Hypothalamus (tissue), 51 donors: ENCODE results near the gene GLIS1.

ENCODE experiments used
- DNase-seq, 51 donors: peaks; one replicate each; lab custom pipeline; 2025; lab: John Stamatoyannopoulos, UW

GLIS1 gene

DNA sequence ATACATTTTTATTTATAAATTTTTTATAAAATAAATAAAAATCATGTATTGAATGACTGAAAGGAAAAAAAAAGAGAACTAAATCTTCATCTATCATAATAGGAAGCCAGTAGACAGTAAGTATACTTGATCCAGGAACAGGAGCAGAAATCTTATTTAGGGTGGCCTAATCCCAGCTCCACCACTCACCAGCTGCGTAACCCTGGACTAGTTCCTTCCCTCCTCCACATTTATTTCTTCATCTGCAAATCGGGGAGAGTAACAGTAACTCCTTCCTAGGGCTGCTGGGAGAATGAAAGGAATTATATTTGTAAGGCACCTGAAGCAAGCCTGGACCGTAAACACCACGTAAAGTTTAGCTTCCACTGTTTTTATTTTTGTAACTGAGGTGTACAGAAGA is 17.9 kb downstream of the GLIS1 start:
- DNase-seq, result no peak

DNA sequence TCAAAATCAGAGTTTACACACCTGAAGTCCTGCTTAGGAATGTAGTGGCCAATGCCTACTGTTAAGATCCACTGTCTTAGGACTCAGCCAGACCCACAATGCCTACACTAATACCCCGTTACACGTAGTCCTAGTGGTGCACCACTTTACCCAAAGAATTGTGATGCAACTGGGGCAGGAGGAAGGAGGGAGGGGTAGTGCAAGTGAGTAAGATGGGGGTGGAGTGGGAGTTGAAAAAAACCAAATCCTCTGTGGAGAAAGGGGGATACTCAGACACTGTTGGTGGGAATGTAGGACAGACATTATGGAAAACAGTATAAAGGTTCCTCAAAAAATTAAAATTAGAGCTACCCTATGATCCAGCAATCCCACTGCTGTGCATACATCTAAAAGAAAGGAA is 19.5 kb downstream of the GLIS1 start:
- DNase-seq, result no peak

DNA sequence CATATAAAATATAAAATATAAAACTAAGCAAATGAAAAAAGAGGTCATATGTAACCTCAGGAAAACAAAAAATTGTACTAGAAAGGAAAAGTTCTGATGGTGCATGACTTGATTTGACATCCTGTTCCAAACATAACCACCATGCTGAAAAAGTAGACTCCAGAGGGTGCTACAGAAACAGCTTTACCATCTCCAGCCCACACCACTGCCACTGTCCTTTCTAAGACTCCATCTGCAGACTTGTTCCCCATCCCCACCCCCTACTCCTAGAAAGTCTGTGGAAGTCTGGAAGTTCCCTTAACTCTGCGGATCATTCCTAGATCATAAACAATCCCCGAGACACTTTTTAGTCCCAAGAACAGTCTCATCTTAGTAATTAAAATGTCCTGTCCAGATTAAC is 20.5 kb downstream of the GLIS1 start:
- DNase-seq, result no peak

DNA sequence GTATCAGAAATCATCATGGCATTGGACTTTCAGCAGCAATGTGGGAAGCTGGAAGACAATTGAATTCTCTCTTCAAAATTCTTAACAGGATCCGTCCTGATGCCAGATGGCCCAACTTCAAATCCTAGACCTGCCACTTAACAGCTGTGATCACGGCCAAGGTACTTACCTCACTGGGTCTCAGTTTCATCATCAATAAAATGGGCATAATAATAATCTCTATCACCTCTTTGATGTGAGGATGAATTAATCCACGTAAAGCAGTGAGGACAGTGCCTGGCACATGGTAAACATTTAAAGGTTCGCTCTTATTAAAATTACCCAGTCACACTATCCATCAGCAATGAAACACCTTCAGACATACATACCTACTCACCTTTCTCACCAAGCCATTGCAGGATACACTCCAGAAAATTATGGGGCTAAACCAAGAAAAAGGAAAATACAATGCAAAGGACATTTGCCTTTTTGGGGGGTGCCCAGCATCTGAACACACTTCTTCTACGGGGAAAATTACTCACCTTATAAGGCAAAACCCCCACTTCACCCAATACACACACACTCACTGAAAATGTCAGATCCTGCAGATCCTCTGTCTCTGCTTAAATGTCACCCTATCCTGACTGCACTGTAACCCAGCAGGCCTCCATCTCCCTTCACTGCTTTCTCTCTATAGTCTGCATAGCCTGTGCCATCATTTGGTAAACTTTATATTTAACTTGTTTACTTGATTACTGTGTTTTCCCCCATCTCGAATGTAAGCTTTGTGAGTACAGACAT is 21.7 kb downstream of the GLIS1 start:
- DNase-seq, result no peak

DNA sequence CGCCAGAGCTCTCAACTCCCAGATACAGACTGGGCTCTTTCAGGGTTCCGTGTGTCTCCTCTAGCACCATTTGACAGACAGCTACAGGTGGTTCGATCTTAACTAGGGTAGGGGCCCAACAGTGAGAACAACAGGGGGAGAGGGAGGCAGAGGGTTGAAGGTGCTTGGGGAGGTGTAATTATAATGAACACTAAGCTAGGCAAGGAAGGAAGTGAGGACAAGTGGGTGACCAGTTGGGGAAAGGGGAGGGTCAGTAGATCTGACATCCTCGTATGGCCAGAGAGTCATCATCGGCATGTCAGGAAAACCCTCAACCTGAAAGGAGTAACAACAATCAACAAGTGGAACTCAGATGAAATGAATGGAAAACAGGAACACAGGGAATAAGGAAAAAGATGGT is 22.8 kb downstream of the GLIS1 start:
- no peak for DNase-seq

DNA sequence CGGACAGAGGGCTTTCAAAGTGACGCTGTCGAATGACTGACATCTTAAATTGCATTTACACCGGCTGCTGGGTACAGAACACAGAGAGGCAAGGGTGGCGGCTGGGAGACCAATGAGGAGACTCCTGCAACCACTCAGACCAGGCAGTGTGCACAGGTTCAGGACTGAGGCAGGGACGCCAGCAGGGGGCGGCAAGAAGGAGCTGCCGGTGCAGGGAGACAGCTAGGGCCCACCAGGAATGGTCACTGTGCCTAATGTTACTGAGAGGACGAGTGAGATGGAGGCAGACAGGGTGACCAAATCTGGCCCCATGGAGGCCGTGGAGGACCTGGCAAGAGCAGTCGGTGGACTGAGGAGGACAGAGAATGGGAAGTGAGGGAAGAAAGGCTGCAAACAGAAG is 23.5 kb downstream of the GLIS1 start:
- no peak for DNase-seq

DNA sequence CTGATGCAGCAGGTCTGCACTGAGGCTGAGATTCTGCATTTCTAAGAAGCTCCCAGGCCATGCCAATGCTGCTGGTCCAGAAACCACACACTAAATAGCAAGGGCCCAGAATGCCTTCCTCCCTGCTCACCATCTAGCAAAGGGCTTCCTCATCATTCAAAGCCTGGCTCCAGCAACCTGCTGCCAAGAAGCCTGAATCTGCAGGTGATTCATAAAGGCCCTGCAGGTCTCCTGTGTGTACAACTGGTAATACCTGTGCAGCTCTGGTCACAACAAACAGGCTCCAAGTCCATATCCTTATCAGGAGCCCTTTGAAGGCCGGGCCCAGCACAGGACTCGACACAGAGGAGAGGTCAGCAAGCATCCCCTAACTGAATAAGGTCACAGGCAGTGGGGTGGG is 26.7 kb downstream of the GLIS1 start:
- DNase-seq, result no peak

DNA sequence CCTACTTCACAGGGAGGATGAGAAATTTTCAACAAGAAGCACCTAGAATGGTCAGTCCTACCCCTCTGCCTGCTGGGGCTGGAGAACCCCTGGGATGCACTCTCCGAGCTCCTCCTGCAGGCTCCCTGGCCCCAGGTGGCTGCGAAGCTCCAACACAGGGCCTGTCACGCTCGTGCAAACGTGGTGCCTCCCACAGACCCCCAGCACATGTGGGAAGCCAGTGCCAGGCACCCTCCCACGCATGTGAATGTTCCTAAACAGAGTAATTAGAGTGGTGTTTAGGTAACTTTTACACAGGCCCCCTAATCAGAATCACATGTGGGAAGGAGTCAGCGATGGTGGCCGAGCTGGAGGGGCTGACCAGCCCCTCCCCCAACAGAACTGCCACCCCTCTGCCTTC is 28.4 kb downstream of the GLIS1 start:
- DNase-seq, result no peak

DNA sequence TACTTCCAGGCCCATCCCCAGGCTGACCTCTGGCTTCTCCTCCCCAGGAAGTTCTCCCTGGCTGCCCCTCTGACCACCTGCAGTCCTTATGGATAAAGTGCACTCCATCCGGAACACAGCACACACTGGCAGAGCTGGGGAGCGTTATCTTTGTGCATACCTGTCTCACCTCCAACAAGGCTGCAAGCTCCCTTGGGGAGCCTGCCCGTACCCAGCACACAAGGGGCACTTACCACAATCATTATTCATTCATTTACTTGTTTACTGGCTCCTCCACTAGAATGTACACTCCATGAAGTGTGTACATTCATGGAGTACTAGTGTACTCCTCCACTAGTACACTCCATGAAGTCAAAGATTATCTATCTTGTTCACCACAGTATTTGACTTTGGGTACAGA is 30.3 kb downstream of the GLIS1 start:
- no peak for DNase-seq

DNA sequence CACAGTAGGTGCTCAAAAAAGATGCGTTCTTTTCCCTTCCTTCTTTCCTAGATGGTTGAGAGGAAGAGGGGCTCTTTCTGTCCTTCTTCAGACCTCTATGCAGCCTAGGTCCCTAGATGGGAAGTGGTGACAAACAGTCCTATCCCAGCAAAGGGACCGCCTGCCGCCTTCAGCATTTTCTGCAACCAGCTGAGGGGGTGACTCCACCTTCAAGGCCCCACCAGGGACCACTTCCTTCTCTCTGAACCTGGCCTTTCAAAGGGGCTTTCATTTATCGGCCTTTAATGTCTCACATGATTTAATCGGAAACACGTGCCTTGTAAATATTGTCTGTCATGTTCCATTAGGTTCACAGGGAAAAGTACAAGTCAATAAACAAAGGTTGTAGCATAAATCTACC is 32.6 kb downstream of the GLIS1 start:
- no peak for DNase-seq

DNA sequence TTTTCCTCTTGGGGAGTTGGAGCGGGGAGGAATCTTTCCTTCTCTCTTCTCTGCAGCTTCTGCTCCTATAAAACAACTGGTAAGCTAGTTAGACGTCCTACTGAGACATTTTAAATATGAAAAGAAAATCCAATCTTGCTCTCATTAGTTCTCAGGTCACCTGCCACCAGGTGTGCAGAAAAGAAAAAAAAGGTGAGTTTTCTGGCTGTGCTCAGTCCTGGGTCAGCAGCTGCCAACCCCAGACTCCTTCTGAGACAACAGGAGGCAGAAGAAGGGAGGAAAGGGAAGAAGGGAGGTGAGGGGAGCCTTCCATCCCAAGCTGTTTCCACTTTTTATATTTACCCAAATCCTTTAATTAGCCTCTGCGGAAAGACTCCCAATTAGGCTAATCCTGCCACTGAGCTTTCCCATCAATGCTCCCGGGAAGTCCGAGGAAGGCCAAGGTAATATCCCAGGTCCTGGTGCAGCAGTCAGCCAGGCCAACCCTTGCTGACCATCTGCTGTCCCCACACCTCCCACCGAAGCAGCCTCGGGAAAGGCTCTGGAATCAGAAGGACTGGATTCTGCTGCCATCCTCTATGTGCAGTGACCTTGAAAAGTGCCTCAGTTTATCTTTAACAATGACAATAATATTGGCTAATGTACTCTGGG is 33.4 kb downstream of the GLIS1 start:
- DNase-seq, result no peak

DNA sequence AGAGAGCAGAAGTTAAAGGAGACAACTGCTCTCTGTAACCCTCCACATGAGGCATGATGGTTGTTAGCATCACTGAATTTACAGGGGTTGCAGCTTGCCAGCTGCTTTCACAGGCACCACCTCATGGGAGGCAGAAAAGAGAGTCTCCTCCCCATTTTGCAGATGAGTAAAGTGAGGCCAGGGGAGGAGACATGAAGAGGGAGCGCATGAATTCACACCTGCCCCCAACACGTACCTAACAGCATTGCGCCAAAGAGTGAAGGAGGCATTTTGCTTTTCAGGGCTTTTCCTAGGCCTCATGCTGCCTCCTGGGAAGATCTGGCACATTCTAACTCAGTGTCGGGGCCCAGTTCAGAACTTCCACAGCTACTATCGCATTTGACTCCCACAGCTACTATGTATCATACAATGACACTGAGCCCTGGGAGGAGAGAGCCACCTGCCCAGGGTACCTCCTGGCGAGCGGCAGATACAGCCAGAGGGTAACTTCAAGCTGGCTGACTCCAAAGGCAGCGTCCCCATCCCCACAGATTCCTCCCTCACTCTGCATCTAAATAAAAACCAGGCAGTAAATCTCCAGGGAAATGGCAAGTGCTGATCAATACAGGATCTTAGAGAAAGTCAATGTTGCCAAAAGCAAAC is 34.0 kb downstream of the GLIS1 start:
- DNase-seq, result no peak

DNA sequence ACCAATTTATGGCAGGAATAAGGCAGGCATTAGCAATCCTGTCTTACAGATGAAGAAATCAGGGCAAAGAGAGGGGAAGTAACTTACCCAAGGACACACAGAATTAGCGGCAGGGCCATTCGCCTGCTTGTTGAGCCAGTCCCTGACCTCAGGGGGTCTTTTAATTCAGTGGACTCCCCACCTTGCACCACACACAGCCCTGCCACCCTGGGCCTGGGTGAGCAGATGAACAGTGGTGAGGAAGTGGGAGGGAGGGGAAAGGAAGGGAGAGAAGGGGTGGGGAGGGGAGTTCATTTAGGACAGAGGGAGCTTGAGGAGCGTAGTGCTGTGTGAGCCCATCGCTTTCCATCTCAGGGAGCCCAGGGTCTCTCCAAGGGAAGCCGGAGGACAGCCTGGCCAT is 34.7 kb downstream of the GLIS1 start:
- DNase-seq, result no peak

DNA sequence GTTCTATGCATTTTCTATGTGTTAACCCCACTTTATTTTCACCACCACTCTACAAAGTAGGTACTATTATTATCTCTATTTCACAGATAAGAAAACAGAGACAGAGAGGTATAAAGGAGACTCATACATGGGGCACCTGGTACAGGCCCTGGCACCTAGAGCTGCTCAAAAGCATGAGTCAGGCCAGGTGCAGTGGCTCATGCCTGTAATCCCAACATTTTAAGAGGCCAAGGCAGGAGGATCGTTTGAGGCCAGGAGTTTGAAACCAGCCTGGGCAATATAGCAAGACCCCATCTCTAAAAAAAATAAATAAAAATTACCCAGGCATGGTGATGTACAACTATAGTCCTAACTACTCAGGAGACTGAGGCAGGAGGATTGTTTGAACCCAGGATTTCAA is 35.8 kb downstream of the GLIS1 start:
- DNase-seq, result no peak

DNA sequence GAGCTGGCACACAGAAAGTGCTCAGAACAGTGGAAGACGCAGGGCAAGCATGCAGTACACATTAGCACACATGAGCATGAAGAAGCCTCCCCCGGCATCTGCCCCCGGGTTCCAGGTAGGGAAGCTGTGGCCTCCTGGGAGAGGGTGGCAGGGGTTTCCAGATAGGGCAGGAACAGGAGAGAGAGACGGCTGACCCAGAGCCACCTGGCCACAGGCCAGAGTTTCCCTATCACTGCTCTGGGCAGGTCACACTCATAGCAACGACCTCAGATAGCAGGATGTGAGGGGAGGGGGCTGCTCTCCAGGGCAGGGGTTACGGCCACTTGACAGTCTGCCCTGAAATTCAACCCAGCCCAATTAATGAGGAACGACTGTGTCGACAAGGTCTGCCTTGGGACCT is 36.6 kb downstream of the GLIS1 start:
- DNase-seq, result no peak

DNA sequence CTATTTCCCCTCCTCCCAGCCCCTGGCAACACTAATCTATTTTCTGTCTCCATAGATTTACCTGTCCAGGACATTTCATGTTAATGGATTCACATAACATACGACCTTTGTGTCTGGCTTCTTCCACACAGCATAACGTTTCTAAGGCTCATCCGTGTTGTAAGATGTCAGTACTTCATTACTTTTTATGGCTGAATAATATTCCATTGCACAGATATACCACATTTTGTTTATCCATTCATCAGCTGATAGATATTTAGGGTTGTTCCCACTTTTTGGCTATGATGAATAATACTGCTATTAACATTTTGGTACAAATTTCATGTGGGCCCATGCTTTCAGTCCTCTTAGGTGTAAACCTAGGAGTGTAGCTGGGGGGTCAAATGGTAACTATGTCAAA is 38.2 kb downstream of the GLIS1 start:
- no peak for DNase-seq

DNA sequence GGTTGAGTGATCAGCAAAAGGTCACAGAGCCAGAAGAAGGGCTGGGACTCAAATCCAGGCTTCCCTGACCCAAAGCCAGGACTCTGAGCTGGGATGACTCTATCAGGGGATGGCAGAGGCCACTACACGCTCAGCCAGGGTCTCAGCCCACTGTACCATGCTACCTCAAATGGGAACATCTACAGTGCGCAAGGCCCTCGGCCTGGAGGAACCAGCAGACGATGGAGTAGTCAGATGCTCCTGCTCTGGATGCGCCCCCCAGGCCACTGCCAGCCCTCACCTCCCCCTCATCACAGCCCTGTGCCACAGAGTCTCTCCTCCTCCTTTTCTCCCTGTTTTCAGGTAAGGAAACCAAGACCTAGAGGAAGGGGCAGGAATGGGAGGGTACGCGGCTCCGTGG is 39.0 kb downstream of the GLIS1 start:
- no peak for DNase-seq

DNA sequence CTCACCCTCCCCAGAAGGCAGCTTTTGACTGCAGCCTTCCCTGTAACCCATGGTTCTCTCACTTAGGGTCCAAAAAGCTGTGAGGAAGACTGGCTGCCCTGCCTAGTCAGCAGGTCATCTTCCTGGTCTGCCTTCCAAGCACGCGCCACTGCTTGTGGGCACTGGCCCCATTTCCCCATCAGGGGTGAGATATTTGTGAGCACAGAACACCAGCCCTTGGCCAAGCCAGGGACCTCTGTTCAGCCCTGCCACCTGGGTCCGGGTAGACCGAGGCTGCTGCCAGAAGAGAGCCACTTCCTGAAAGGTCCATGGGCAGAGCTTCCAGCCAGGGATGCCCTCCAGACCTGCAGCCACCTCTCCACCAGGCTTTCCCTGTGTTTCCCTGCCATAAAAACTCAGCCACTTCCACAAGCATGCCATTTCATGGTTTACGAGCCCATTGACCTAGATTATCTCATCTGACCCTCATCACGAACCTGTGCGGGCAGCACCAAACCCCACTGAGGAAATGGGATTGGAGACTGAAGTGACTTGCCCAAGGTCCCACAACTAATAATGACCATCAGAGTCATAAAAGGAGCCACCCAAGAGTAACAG is 40.5 kb downstream of the GLIS1 start:
- DNase-seq, result no peak

DNA sequence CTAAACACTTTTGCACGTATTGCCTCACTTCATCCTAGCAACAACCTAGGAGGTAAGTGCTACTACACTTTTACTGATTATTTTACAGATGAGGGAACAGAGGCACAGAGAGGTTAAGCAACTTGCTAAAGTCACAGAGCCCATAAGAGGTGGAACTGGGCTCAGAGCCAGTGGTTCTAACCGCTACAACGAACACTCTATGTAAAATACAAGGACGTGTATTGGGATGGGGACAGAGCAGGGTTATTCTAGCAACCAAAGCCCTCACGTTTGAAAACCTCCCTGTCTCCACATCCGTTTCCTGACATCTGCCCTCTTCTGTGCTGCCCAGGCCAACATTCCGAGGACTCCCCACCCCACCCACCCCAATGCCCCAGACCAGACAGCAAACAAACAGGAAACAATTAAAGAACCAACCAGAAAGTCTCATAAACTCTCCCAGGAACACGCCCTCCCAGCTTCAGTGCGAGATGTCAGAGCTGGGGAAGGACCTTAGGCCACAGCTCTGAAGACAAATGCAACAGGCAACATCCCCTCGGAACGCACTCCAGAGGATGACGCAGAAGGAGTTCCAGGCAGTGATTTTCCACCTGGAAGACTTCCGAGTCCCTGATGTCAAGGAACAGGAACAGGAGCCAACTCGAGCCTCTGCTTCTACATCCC is 41.1 kb downstream of the GLIS1 start:
- DNase-seq, result no peak

DNA sequence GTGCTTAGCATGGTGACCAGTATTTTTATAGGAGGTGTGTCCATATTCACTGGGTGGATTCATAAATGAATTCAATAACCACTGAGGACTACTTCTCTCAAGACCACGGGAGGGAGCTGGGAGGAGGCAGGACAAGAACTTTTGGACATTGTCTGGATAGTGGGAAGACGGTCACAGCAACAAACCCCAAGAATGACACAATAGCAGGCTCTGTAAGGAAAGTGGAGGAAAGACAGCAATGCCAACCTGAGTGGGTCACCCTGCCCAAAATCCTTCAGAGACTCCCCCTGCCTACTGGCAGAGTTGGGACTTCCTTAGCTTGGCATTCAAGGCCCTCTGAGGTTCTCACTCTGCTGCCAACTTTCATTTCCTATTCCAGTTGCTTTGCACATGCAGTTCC is 42.0 kb downstream of the GLIS1 start:
- no peak for DNase-seq

DNA sequence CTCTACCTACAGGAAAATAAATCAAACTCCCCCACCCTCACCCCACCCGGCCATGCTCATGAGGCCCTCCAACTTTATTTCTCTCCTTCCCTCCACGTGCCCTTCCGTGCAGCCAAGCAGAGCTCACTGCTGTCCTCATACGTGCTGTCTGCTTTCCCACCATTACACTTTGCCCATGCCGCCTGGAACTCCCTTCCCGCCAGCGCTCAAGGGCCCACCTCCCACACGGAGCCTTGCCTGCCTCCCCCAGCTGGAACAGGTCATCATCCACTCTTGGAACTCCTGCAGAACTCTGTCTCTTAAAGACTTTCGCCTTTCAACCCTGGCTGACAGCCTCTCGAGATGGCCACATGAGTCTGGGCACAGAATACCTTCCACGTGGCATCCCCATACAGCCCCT is 42.4 kb downstream of the GLIS1 start:
- DNase-seq, result no peak
